MV-4-11 (cell line): ENCODE results near the gene FRMD4A.
"Not testable (repeated sequence)": the region's sequence is repeated elsewhere in the genome, so short reads cannot be mapped to it uniquely, and the experiment has no call there.

Source experiments
- DNase-seq: peaks from one replicate; lab custom pipeline; 2025; lab: John Stamatoyannopoulos, UW

Gene FRMD4A

GRCh38 chr10:13978533-13979115, 352.1 kb downstream of the FRMD4A start:
- no peak for DNase-seq

- DNase-seq = no peak
Measured at GRCh38 chr10:13977861-13978532, 352.7 kb downstream of the FRMD4A start.

- no peak for DNase-seq
Measured at GRCh38 chr10:13973742-13974141, 357.0 kb downstream of the FRMD4A start.

- no peak for DNase-seq
Measured at GRCh38 chr10:13972609-13973008, 358.1 kb downstream of the FRMD4A start.

GRCh38 chr10:13971601-13972475, 358.9 kb downstream of the FRMD4A start:
- no peak for DNase-seq

GRCh38 chr10:13970957-13971353, 359.8 kb downstream of the FRMD4A start:
- DNase-seq = no peak

- no peak for DNase-seq
Measured at GRCh38 chr10:13970236-13970956, 360.3 kb downstream of the FRMD4A start.

- DNase-seq = no peak
Measured at GRCh38 chr10:13969792-13970140, 361.0 kb downstream of the FRMD4A start.

GRCh38 chr10:13969118-13969791, 361.5 kb downstream of the FRMD4A start:
- DNase-seq = no peak

GRCh38 chr10:13961853-13962252, 368.9 kb downstream of the FRMD4A start:
- DNase-seq = no peak

- DNase-seq = no peak
Measured at GRCh38 chr10:13961097-13961496, 369.6 kb downstream of the FRMD4A start.

- DNase-seq = no peak
Measured at GRCh38 chr10:13960603-13961002, 370.1 kb downstream of the FRMD4A start.

GRCh38 chr10:13959443-13960359, 371.0 kb downstream of the FRMD4A start:
- DNase-seq = no peak

GRCh38 chr10:13957856-13958255, 372.9 kb downstream of the FRMD4A start:
- DNase-seq = no peak

- no peak for DNase-seq
Measured at GRCh38 chr10:13956826-13957225, 373.9 kb downstream of the FRMD4A start.

- no peak for DNase-seq
Measured at GRCh38 chr10:13955409-13956068, 375.2 kb downstream of the FRMD4A start.

GRCh38 chr10:13954195-13954594, 376.5 kb downstream of the FRMD4A start:
- not testable (repeated sequence) for DNase-seq

- DNase-seq = no peak
Measured at GRCh38 chr10:13953371-13953770, 377.4 kb downstream of the FRMD4A start.

- no peak for DNase-seq
Measured at GRCh38 chr10:13950543-13950939, 380.2 kb downstream of the FRMD4A start.

- no peak for DNase-seq
Measured at GRCh38 chr10:13949844-13950542, 380.7 kb downstream of the FRMD4A start.
